Fibroblast of gingiva (primary cell): ENCODE measurements around the gene RETREG3.
"Not testable (repeated sequence)": the region's sequence is repeated elsewhere in the genome, so short reads cannot be mapped to it uniquely, and the experiment has no call there.

Experiments
- DNase-seq: peaks from one replicate; pipeline ENCODE4 v3.0.0-alpha.2; 2011; ENCODE audit warnings: low read depth

The RETREG3 gene

DNA sequence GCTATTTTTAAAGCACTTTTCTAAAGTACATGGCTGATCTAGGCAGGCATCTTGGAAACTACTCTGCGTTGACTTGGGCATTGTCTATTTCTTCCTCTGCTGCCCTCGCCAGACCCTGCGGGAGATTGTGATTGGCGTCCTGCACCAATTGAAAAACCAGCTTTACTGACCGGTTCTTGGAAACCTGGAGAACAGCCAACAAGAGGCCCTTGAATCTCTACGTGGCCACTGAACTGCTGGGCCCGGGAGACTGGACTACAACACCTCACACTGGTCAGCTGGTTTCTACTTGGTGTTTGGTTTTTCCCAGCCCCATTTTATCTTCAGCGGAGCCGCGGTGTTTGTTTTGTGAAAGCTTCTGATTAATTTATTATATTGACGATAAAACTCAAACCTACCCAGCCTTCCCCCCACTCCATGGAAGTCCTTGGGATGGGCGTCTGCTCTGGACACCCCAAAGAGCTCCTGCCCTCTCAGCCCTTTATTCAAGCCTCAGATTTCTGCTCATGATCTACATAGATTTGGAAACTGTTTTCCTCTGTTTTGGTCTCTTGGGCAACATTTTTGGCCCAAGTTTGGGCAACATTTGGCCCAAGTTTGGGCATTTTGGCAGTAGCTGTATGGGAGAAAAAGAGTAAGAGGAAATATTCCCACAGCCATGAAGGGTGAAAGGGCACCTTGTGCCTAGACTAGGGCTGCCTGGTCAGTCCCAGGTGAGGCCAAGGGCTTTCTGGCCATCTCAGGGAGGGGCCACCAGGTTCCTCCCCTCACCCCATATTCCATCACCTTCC, 37.5 kb downstream of the RETREG3 start:
- peak; percentile 48 for DNase-seq

DNA sequence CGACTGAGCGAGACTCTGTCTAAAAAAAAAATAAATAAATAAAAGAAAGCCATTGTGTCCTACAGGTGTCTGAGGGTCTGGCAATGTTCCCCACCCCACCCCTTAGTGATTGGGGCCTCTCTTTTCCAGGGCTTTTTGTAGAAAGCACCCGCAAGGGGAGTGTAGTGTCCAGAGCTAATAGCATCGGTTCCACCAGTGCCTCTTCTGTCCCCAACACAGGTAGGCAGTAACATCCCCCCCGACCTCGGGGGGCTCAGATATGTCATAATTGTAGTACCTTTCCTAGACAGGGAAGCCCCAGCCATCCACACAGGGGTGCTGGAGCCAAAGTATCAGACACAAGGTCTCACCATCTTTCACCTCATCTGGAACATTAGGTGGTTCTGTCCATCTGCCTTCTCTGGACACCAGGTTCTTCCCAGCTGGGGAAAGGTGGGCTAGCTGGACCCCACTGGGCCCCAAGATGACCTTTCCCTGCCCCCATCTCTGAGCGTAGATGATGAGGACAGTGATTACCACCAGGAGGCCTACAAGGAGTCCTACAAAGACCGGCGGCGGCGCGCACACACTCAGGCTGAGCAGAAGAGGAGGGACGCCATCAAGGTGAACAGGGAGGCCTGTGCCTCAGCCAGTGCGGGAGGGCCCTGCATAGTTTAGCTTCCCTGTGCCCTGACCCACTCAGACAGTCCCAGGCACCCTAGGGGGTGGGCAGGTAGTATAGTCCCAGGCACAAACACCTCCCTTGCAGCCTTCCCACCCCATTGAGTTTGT, 40.6 kb downstream of the RETREG3 start:
- no peak for DNase-seq

DNA sequence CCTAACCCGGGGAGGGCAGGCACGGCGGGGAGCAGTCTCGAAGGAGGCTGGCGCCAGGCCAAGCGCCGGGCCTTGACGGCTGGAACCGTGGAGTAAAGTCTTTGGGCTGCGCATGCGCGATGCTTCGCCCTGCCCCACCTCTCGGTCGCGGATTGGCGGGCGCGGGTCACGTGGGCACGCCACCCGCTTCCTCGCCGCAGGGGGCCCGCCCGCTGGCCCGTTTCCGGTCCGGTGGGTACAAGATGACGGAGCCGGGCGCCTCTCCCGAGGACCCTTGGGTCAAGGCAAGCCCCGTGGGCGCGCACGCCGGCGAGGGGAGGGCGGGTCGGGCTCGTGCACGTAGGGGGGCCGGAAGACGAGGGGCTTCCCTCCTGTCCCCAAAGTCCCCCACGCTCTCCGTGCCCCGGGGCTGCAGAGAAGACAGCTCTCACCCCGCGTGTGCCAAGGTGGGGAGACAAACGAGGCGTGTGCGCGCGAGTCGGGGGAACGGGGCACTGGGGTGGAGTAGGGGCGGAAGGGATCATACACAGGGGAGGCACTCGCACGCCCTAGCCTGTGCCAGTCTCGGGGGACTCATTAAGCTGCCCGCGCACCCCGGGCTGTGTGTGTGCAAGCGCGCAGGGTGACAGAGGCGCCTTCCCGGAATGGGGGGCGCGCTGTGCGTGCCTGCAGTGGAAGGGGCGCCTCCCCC, 42.1 kb downstream of the RETREG3 start, which contains the start of gene MLX:
Gene MLX (plus strand): TSS at position 218 of the 691 bp plus-strand sequence. CDS start 25 bp downstream, at position 243.
- DNase-seq: peak; percentile 89

DNA sequence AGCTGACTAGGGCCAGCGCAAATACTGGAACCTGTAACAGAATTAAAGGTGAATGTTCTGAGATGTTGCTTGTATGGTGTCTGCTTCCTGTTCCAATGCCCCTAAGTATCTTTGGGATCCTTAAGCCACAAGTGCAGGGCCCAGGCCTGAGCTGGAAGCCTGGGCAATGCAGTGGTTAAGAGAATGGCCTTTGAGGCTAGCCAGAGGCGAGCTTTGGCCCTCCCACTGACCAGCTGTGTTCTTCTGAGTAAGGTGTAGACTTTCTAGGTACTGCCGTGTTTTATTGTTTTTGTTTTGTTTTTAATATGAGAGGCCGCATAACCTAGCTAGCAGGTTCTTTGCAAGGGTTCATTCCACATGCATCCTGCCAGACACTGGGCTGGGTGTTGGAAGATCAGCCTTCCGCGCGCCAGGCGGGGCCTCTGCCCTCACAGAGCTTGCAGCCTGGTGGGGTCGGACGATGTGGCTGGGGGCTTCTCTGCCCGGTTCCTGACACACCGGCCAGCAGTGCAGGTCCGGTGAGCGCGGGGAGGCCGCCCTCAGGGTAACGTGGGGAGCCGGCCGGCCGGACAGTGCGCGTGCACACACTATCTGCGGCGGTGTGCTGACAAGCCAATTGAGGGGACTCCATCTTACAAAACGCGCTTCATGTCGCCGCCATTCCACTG, 42.8 kb downstream of the RETREG3 start:
- DNase-seq: no peak

DNA sequence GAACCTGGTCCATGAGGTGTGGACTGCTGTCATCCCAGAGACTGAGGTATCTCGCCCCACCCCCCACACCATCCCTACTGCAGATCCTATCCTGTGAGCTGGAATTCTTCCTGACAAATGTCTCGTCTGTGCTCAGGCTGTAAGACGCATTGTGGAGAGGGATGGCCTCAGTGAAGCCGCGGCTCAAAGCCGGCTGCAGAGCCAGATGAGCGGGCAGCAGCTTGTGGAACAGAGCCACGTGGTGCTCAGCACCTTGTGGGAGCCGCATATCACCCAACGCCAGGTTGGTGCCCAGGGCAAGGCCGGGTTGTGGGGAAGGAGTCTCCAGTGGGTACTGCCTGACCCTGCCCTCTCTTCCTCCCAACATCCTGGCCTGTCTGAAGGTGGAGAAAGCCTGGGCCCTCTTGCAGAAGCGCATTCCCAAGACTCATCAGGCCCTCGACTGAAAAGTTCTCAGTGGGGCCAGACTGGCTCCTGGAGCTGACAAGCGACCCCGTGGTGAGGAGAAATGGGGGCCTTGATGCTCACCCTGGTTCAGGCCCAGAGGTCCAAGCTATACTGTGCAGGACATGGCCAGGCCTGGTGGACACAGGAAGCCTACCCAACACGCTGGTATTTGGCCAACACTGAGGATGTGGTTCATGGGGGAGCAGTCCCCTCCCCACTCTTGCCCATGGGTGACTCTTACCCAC, 43.5 kb downstream of the RETREG3 start:
- no peak for DNase-seq

DNA sequence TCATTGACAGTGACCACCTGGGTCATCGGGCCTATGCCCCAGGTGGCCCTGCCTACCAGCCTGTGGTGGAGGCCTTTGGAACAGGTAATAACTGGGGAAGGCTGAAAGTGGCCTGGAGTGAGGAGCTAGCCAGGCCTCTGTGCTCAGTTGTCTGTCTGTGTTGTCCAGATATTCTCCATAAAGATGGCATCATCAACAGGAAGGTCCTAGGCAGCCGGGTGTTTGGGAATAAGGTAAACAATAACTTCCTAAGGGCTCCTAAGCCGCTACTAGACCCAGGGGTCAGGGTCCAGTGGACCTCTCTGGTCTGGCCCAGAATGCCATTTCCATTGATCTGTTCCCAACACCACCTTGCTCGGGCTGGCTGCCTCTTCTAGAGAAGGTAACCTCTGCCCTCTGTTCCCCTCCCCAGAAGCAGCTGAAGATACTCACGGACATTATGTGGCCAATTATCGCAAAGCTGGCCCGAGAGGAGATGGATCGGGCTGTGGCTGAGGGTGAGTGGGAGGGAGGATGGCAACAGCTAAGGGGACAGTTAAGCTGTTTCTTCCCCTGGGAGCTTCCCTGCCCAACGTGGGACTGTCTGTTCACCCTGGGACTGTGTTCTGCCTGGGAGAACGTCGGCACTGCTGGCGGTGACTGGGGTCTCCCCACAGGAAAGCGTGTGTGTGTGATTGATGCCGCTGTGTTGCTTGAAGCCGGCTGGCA, 44.2 kb downstream of the RETREG3 start:
- no peak for DNase-seq

DNA sequence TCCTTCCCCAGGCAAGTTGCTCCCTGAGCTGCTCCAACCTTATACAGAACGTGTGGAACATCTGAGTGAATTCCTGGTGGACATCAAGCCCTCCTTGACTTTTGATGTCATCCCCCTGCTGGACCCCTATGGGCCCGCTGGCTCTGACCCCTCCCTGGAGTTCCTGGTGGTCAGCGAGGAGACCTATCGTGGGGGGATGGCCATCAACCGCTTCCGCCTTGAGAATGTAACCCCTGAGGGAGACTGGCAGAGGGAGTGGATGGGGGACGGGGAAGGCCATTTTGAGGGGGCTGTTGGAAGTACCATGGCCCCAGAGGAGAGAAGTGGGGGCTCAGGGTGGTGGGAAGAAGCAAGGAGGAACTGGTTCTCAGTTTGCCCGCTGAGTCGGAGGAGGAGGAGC, 45.2 kb downstream of the RETREG3 start:
- DNase-seq: no peak

DNA sequence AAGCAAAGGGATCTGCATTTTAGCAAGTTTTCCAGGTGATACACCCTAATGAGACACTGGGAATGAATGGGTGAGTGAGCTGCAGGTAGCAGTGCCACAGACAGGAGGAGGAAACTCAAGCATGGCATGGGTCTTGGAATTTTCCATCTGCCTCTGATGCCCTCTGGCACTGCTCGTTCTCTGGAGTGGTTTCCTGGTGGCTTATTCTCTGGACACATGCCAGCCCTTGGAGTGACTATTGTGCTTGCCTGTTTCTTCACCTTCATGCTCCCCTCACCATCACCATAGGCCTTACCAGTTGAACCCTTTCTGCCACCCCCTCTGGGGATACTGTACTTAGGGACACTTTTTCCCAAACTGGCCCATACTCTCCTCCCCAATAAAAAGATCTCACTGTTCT, 45.6 kb downstream of the RETREG3 start:
- DNase-seq: no peak

DNA sequence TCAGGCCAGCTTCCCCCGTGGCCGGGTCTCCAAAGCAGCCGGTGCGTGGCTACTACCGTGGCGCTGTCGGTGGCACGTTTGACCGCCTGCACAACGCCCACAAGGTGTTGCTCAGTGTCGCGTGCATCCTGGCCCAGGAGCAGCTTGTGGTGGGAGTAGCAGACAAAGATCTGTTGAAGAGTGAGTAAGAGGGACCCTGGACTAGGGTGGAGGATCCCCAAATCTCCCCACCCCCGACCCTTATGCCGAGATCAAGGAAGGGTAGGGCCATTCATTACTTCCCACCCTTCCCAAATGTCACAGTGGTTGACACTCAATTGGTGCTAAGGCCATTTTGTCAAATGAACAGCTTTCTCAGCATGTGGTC, 46.0 kb downstream of the RETREG3 start:
- no peak for DNase-seq

DNA sequence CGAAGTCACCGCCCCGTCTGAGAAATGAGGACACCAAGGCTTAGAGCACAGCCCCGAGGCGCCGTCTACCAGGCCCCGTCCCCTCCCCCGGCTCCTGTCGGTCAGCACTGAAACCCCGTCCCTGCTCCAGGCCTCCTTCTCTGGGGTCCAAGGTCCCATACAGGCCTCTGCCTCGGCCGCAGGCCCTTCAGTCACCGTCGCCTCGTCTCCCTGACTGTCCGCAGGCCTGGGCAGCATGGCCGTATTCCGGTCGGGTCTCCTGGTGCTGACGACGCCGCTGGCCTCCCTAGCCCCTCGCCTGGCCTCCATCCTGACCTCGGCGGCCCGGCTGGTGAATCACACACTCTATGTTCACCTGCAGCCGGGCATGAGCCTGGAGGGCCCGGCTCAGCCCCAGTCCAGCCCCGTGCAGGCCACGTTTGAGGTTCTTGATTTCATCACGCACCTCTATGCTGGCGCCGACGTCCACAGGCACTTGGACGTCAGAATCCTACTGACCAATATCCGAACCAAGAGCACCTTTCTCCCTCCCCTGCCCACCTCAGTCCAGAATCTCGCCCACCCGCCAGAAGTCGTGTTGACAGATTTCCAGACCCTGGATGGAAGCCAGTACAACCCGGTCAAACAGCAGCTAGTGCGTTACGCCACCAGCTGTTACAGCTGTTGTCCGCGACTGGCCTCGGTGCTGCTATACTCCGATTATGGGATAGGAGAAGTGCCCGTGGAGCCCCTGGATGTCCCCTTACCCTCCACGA, 46.6 kb downstream of the RETREG3 start:
- no peak for DNase-seq

DNA sequence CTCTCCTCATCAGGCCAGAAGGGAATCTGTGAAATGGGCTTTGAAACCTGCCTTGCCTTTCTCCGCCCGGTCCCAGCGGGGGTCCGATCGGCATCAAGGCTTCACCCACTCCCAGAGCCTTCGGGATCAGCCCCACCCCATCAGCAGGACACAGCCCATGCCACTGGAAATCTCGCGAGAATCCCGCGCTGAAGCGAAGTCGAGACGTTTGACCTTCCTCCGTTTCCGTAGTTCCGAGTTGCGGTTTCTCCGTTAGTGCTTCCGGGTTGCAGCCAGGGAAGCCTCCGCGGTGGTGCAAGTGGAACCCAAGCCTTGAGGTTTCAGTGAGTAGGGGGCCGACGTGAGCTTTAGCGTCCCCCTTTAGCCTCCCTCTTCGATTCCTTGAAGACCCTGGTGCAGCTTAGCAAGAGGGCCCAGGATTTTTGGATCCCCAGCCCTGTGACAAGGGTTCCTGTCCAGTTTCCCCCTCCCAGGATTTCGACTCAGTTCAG, 47.2 kb downstream of the RETREG3 start, which contains the start of gene COASY:
Gene COASY (plus strand): TSS at position 252 of the 491 bp plus-strand sequence. CDS start 475 bp downstream, outside the sequence.
- DNase-seq: peak; percentile 97

DNA sequence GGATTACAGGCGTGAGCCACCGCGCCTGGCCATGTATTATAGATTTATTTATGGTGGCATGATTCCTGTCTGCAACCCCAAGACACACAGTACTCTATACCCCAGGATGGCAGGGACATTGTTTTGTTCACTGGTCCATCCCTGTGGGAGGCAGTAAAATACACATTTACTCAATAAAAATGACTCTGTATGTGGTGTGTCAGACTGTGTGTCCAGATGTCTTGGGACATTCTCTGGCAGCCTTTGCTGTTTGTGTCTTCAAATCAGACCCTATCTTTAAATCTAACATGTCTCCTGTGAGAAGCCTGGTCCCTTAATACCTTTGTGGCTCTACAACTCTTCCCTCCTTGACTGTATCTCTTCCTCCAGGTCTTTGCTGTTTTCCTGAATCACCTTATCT, 48.9 kb downstream of the RETREG3 start:
- DNase-seq: no peak

DNA sequence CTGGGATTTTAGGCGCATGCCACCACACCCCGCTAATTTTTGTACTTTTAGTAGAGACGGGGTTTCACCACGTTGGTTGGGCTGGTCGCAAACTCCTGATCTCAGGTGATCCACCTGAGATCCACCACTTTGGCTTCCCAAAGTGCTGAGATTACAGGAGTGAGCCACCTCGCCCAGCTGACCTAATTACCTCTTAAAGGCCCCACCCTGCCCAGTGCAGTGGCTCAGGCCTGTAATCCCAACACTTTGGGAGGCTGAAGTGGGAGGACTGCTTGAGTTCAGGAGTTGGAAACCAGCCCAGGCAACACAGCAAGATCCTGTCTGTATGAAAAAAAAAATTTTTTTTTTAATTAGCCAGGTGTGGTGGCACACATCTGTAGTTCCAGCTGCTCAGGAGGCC, 50.1 kb downstream of the RETREG3 start:
- DNase-seq: no peak

DNA sequence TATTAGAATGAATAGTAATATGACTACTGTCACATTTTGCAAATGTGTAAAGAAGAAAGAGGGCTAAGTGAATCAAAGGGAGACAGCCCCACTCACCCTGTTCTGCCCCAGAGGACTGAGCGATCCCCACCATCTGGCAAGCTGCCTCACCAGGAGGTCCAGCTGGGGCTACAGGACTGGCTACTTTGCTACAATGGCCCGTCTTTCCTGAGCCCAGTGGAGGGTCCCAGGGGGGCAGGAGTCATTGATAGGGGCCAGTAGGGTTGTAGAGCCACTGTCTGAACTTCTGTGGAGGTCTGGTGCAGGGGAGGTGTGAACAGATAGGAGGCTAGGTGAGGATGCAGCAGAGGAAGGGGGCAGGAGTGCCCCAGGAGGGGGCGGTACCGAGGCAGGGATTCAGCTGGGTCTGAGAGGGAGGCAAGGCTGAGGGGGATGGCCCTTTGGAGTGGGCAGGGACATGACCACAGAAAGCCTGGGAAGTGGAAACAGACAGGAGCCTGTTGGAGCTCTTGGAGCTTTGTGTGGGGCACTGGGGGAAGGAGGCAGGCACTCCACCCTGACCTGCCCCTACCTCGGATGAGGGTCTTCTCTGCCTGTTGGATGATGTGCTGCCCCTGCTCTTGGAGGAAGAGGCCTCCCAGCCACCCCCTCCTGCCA, 53.1 kb downstream of the RETREG3 start:
- DNase-seq: not testable (repeated sequence)

DNA sequence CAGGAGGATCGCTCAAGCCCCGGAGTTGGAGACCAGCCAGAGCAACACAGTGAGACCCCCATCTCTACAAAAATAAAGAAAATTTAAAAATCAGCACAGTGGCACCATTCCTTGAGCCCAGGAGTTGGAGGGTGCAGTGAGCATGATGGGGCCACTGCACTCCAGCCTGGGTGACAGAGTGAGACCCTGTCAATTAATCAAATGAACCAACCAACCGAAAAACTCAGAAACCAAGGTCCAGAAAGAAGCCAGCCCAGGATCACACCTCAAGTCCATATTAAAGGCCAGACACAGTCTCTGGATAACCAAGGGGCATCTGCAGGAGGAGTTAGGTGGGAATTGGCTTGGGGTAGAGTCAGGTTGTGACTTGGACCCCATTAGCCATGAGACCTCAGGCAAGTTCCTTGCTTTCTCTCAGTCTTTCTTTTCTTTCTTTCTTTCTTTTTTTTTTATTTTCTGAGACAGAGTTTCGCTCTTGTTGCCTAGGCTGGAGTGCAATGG, 54.0 kb downstream of the RETREG3 start:
- DNase-seq: no peak

DNA sequence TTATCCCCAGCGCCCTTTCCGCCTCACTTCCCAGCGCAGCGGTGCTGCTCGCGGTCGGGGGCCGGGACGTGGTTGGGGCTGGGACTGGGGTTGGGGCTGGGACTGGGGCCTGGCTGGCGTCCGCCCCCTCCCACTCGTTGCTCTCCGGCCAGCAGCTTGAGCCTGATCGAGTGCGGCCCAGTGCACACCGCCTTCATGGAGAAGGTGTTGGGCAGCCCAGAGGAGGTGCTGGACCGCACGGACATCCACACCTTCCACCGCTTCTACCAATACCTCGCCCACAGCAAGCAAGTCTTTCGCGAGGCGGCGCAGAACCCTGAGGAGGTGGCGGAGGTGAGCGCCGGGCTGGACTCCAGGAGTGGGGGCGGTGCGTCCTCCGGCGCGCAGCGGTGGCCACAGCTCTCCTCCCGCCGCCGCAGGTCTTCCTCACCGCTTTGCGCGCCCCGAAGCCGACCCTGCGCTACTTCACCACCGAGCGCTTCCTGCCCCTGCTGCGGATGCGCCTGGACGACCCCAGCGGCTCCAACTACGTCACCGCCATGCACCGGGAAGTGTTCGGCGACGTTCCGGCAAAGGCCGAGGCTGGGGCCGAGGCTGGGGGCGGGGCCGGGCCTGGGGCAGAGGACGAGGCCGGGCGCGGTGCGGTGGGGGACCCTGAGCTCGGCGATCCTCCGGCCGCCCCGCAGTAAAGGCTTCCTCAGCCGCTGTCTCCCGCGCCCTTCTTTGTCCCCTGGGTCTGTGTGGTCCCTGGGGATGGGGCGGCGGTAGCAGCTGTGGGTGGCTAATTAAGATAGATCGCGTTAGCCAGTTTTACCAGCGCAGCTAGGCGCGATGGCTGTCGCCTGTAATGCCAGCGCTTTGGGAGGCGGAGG, 54.7 kb downstream of the RETREG3 start:
- DNase-seq: peak; percentile 73

DNA sequence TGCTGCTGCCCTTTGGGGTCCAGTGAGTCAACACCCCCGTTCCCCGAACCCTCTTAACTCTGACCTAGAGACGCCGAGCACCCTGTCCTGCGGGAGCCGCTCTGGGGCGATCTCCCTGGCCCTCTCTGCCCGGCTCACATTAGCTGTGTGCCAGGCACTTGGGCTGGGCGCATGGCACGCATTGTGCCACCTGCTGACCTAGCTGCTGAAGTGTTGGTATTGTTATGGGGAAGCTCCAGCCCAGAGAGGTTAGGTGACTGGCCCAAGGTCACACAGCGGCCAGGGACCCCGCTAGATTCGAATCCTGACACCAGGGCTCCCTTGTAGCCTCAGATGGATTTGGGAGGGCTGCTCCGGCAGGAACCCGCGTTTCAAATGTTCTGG, 55.3 kb downstream of the RETREG3 start:
- DNase-seq: no peak

DNA sequence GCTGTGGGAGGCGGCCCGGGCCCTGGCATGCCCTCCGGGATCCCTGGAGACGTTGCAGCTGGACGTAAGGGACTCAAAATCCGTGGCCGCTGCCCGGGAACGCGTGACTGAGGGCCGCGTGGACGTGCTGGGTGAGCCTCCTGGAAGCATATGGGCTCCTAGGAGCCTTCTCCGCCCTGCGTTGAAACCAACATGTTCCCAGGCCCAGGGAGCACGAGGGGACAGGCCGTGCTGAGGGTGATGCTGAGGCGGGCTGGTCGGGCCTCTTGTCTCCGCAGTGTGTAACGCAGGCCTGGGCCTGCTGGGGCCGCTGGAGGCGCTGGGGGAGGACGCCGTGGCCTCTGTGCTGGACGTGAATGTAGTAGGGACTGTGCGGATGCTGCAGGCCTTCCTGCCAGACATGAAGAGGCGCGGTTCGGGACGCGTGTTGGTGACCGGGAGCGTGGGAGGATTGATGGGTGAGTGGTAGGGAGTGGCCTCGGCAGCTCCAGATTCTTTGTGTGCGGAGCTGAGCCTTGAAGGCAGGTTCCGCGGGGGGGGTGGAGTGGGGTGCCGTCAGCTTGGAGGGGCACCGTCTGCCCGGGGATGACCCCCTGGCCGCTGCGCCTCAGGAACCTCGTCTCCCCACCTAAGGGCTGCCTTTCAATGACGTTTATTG, 55.9 kb downstream of the RETREG3 start:
- DNase-seq: no peak
